HepG2 (cell line): Measurements from ENCODE around the gene BATF. TPM values are rescaled to one million over a fixed set of nuclear protein-coding genes. Genes with fewer than 3 reads are reported as not detected.
A peak's percentile ranks its signal among the peaks of the same experiment; 100 is the strongest.

ENCODE experiments used
- ATAC-seq: fragments of 200-7000 bp; cut with Tn5 transposase; 3 replicates; pipeline ENCODE4 v1.9.1; 2020; ENCODE audit warnings: mild to moderate bottlenecking, moderate library complexity
- BruUV-seq: library from RNA; stranded (reverse); fragments of 400-500 nt; replicated peaks from 2 replicates; lab custom pipeline; 2021; lab: Mats Ljungman, UMichigan
- CTCF ChIA-PET: fragments of 300-600 bp; formaldehyde crosslinking; extraction: SDS; loops from one replicate; lab custom pipeline; 2021; ENCODE audit warnings: low total read pairs, inconsistent platforms, low intra/inter-chr PET ratio; lab: Yijun Ruan, JAX
- POLR2A ChIA-PET: fragments of 350-600 bp; sonication (Branson Sonifier 250); formaldehyde crosslinking; loops from one replicate; lab custom pipeline; 2020; ENCODE audit warnings: antibody characterized with exemption, inconsistent platforms; lab: Yijun Ruan, JAX
- DNase-seq: peaks from one replicate; pipeline ENCODE4 v3.0.0-alpha.2; 2015; ENCODE audit warnings: low spot score
- FAIRE-seq: peaks from 3 replicates; lab custom pipeline; 2011; peaks lifted over from hg19 to GRCh38; lab: Jason Lieb, UNC
- H2AFZ ChIP-seq: one replicate; pipeline ENCODE4 v1.6.1; 2011; ENCODE audit warnings: low read length, inconsistent platforms
- H3K27ac ChIP-seq: fragments of 300-600 bp; 3 replicates; pipeline ENCODE4 v1.8.0; 2011; ENCODE audit warnings: mixed run types, mild to moderate bottlenecking, mixed read lengths, low read length, inconsistent platforms; ENCODE audit not compliant: insufficient read depth; ENCODE audit errors: extremely low read length
- H3K27me3 ChIP-seq, 2 experiments: fragments of 200-600 bp in 1 of 2; 2 replicates in 1 of 2; 3 replicates in 1 of 2; pipeline versions ENCODE4 v1.6.0 to v1.8.0; 2011; ENCODE audit warnings: low read length in 2 of 2, mild to moderate bottlenecking in 2 of 2, moderate library complexity in 2 of 2, inconsistent platforms in 1 of 2; ENCODE audit not compliant: insufficient read depth in 2 of 2, control insufficient read depth in 1 of 2
- H3K36me3 ChIP-seq, 2 experiments: fragments of 200-600 bp in 1 of 2; replicated peaks in 1 of 2; 2 replicates in 1 of 2; 3 replicates in 1 of 2; pipeline versions ENCODE4 v1.5.1 to v1.8.0; 2011; ENCODE audit warnings: low read length in 2 of 2, inconsistent platforms in 1 of 2; ENCODE audit not compliant: insufficient read depth in 2 of 2, control insufficient read depth in 1 of 2
- H3K4me1 ChIP-seq: 2 replicates; pipeline ENCODE4 v1.5.1; 2012; ENCODE audit warnings: low read length, inconsistent platforms; ENCODE audit not compliant: insufficient read depth
- H3K4me2 ChIP-seq: 2 replicates; pipeline ENCODE4 v1.6.0; 2011; ENCODE audit warnings: low read depth, low read length, inconsistent platforms
- H3K4me3 ChIP-seq, 3 experiments: fragments of 200-600 bp in 1 of 3; sonication (generic), shearing (Covaris generic) in 1 of 3; replicated peaks in 1 of 3; 2 replicates each; pipeline ENCODE4 v1.5.1; 2011 to 2016; ENCODE audit warnings: low read length in 3 of 3, inconsistent platforms in 2 of 3, low read depth in 2 of 3, mild to moderate bottlenecking in 2 of 3, control low read depth in 1 of 3, mixed read lengths in 1 of 3; ENCODE audit not compliant: insufficient read depth in 1 of 3
- H3K79me2 ChIP-seq: one replicate; pipeline ENCODE4 v1.6.1; 2011; ENCODE audit warnings: low read length, inconsistent platforms; ENCODE audit not compliant: insufficient read depth
- H3K9ac ChIP-seq: 2 replicates; pipeline ENCODE4 v1.6.0; 2011; ENCODE audit warnings: mild to moderate bottlenecking, low read depth, low read length, inconsistent platforms; ENCODE audit not compliant: insufficient read depth
- H3K9me3 ChIP-seq: 2 replicates; pipeline ENCODE4 v1.5.1; 2012; ENCODE audit warnings: mild to moderate bottlenecking, low read length
- H4K20me1 ChIP-seq: 2 replicates; pipeline ENCODE4 v1.6.0; 2011; ENCODE audit warnings: inconsistent platforms, mild to moderate bottlenecking, low read length, moderate library complexity; ENCODE audit not compliant: insufficient read depth
- CCAR2 ChIP-seq: fragments of 200-400 bp; formaldehyde crosslinking; optimal IDR thresholded peaks from 2 replicates; pipeline ENCODE3; 2018; ENCODE audit warnings: low read depth, mild to moderate bottlenecking, low read length, moderate library complexity
- FOXJ3 ChIP-seq: sonication (generic); formaldehyde crosslinking; IDR thresholded peaks from 2 replicates; pipeline ENCODE4 v1.4.0; 2020; ENCODE audit warnings: missing genetic modification reagents, mild to moderate bottlenecking, borderline replicate concordance
- GMEB2 ChIP-seq: IDR thresholded peaks from 2 replicates; pipeline ENCODE4 v1.6.1; 2016; ENCODE audit warnings: missing biosample characterization, missing genetic modification reagents, low read depth
- HES4 ChIP-seq: sonication (generic); formaldehyde crosslinking; IDR thresholded peaks from 2 replicates; pipeline ENCODE4 v1.9.0; 2021; ENCODE audit warnings: mild to moderate bottlenecking, missing genetic modification reagents, borderline replicate concordance
- MNT ChIP-seq: fragments of 450-650 bp; IDR thresholded peaks from 2 replicates; pipeline ENCODE4 v1.6.1; 2016
- SMAD3 ChIP-seq: sonication (generic); formaldehyde crosslinking; IDR thresholded peaks from 2 replicates; pipeline ENCODE4 v1.4.0; 2020; ENCODE audit warnings: missing genetic modification reagents
- SUZ12 ChIP-seq: fragments of 150-350 bp; IDR thresholded peaks from 2 replicates; pipeline ENCODE4 v1.6.1; 2014; ENCODE audit warnings: low read depth, low read length
- ZFP36 ChIP-seq: fragments of 150-350 bp; IDR thresholded peaks from 2 replicates; pipeline ENCODE4 v1.6.1; 2018; ENCODE audit warnings: borderline replicate concordance, low read length, low read depth; ENCODE audit not compliant: partially characterized antibody
- ZNF367 ChIP-seq: sonication (generic); formaldehyde crosslinking; IDR thresholded peaks from 2 replicates; pipeline ENCODE4 v1.4.0; 2020; ENCODE audit warnings: missing genetic modification reagents, borderline replicate concordance
- ZNF546 ChIP-seq: sonication (generic); formaldehyde crosslinking; conservative IDR thresholded peaks from 2 replicates; pipeline ENCODE4 v1.8.1; 2023; ENCODE audit warnings: mild to moderate bottlenecking, missing genetic modification reagents
- ZNF563 ChIP-seq: sonication (generic); formaldehyde crosslinking; IDR thresholded peaks from 2 replicates; pipeline ENCODE4 v1.8.0; 2022; ENCODE audit warnings: mild to moderate bottlenecking, moderate library complexity, missing genetic modification reagents
- ZXDC ChIP-seq: sonication (generic); formaldehyde crosslinking; IDR thresholded peaks from 2 replicates; pipeline ENCODE4 v1.5.0; 2020; ENCODE audit warnings: mild to moderate bottlenecking, missing genetic modification reagents
- WGBS: methylation state at CpG from one replicate; pipeline ENCODE4 v1.1.6; 2017; ENCODE audit warnings: low lambda C conversion rate; 5-methylcytosine and 5-hydroxymethylcytosine counted together
- in situ Hi-C: cut with HindIII; loops from 2 replicates; pipeline ENCODE4 v1.10.0; 2017; ENCODE audit warnings: low pct_unique_long_range_greater_than_20kb; ENCODE audit not compliant: extremely low pct_ligation_motif_present
- intact Hi-C: fragments of 100-400 bp; cut with micrococcal nuclease; formaldehyde crosslinking; loops from one replicate; pipeline ENCODE4 v1.10.0; 2022; ENCODE audit not compliant: unreplicated experiment
- polyA plus RNA-seq, 8 experiments: library from polyadenylated mRNA; depleted of rRNA in 3 of 8; stranded (reverse) in 7 of 8; unstranded in 1 of 8; fragments of >200 nt; fragmentation: Illumina TruSeq in 4 of 8; extraction: Trizol in 4 of 8; gene quantifications; 2 replicates each; pipeline versions ENCODE4 v1.2.1 to v1.2.3, GENCODE V29; 2011 to 2016; ENCODE audit warnings: low read depth in 4 of 8, missing spikeins in 1 of 8, mixed read lengths in 1 of 8; ENCODE audit not compliant: insufficient read depth in 1 of 8
- total RNA-seq, 5 experiments: library from RNA; depleted of rRNA; stranded (reverse); fragments of >200 nt; fragmentation: Illumina TruSeq; extraction: Trizol; gene quantifications; 2 replicates each; pipeline ENCODE4 v1.2.3, GENCODE V29; 2016; ENCODE audit warnings: low read depth in 1 of 5

The BATF gene
- total and polyA plus RNA-seq, 2 of the 13 experiments (the other 11 are each of a cell fraction or from before 2014, with no cell fraction given): 0.22 to 0.37 TPM

GRCh38 chr14:75591987-75592575 lies 69.8 kb downstream of the BATF start:
- peaks cover 12% of the 10 kb centered on the region; the same call in 1 of the 2 replicates for H3K4me1 ChIP-seq
- in situ Hi-C loops (no loop called here), intact Hi-C loops (no loop called here)
- H4K20me1 ChIP-seq: no peaks in the 10 kb centered on the region
- BruUV-seq: no TSS peak
- DNase-seq: no peak
- H3K36me3 ChIP-seq: peaks cover 3 to 4% of the 10 kb centered on the region in 2 experiments; a peak in 3 of 5 replicates
- ATAC-seq: no peak
- H3K27ac ChIP-seq: no peak overlapping the region
- no peak overlapping the region for H3K9ac ChIP-seq
- H3K4me2 ChIP-seq: no peak overlapping the region
- no peaks in the 10 kb centered on the region for H3K79me2 ChIP-seq
- TF ChIP-seq MNT: peak; percentile 53; the same call in 1 of the 2 replicates
- peak; percentile 36 for TF ChIP-seq ZFP36
- no peak for TF ChIP-seq SUZ12
- H3K27me3 ChIP-seq: no peaks in the 10 kb centered on the region
- CTCF ChIA-PET: no interaction called here
- H3K9me3 ChIP-seq: peaks cover 6% of the 10 kb centered on the region
- POLR2A ChIA-PET: no interaction called here
- no peak overlapping the region for H3K4me3 ChIP-seq
- no peak overlapping the region for H2AFZ ChIP-seq
- no peak for FAIRE-seq

GRCh38 chr14:75595226-75595625 lies 73.0 kb downstream of the BATF start:
- CTCF ChIA-PET: no interaction called here
- DNase-seq (no peak), ATAC-seq (no peak), FAIRE-seq (no peak)
- Histone ChIP-seq H4K20me1 (no peaks in the 10 kb centered on the region), H3K9ac (no peak overlapping the region), H3K36me3 (peaks cover 3 to 4% of the 10 kb centered on the region in 2 experiments; a peak in 3 of 5 replicates), H3K27me3 (no peaks in the 10 kb centered on the region), H2AFZ (no peak overlapping the region), H3K27ac (no peak overlapping the region), H3K4me3 (no peak overlapping the region), H3K4me2 (no peak overlapping the region), H3K4me1 (0 out of 2 replicates have a peak, but pooled peaks cover 7% of the 10 kb centered on the region), H3K9me3 (peaks cover 6% of the 10 kb centered on the region), H3K79me2 (no peaks in the 10 kb centered on the region)
- intact Hi-C loops: no loop called here
- 96% methylated on average over 3 of the region's 3 CpGs for WGBS
- POLR2A ChIA-PET: interaction anchor here (0.8 kb wide), 1 partner anchor 17 kb away, joined by 3 read pairs; the partner anchor contains the start of gene FLVCR2
- in situ Hi-C loops: no loop called here
- TF ChIP-seq HES4 (CRISPR knock-in tag) (no peak), SMAD3 (CRISPR knock-in tag) (no peak), ZNF546 (CRISPR knock-in tag) (no peak), GMEB2 (CRISPR knock-in tag) (no peak), ZXDC (no peak), CCAR2 (no peak), ZNF367 (CRISPR knock-in tag) (no peak), FOXJ3 (CRISPR knock-in tag) (no peak), ZNF563 (CRISPR knock-in tag) (no peak)
- BruUV-seq: no TSS peak
